Thyroid gland (tissue), 4 donors: ENCODE data around the gene BCL2. TPM values are rescaled to one million over a fixed set of nuclear protein-coding genes. Genes with fewer than 3 reads are reported as not detected.

Experiments used
- DNase-seq, 2 donors: peaks; one replicate each; pipeline ENCODE4 v3.0.0-alpha.2; 2019
- H3K27ac ChIP-seq, 3 donors: fragments of 200-600 bp; sonication (generic); 1 replicate in 2 of 3; 2 replicates in 1 of 3; pipeline ENCODE4 v1.5.1; 2016 to 2019; ENCODE audit warnings: mild to moderate bottlenecking in 1 of 3, moderate library complexity in 1 of 3
- H3K27me3 ChIP-seq: fragments of 200-600 bp; sonication (generic); one replicate; pipeline ENCODE4 v1.5.1; 2019
- H3K36me3 ChIP-seq, 2 donors: fragments of 200-600 bp; sonication (generic); one replicate each; pipeline ENCODE4 v1.5.1; 2016 to 2019
- H3K4me1 ChIP-seq, 2 donors: fragments of 200-600 bp; sonication (generic); one replicate each; pipeline ENCODE4 v1.5.1; 2017 to 2019
- H3K4me3 ChIP-seq, 3 donors: fragments of 200-600 bp; sonication (generic); replicated peaks in 1 of 3; 1 replicate in 2 of 3; 2 replicates in 1 of 3; pipeline ENCODE4 v1.5.1; 2016; ENCODE audit warnings: mild to moderate bottlenecking in 1 of 3
- H3K9me3 ChIP-seq: fragments of 200-600 bp; sonication (generic); one replicate; pipeline ENCODE4 v1.5.1; 2017
- CTCF ChIP-seq, 6 experiments: fragments of 200-600 bp in 3 of 6; fragments of 450-650 bp in 3 of 6; sonication (generic) in 3 of 6; IDR thresholded peaks; one replicate each; pipeline ENCODE4 v1.5.1; 2016 to 2019; ENCODE audit warnings: antibody characterized with exemption in 6 of 6, mild to moderate bottlenecking in 2 of 6, inconsistent platforms in 1 of 6, moderate library complexity in 1 of 6
- POLR2A ChIP-seq, 2 donors: fragments of 450-650 bp; IDR thresholded peaks; one replicate each; pipeline ENCODE4 v1.6.1; 2017; ENCODE audit warnings: antibody characterized with exemption in 2 of 2, mild to moderate bottlenecking in 2 of 2, moderate library complexity in 1 of 2
- WGBS, 2 donors: methylation state at CpG; one replicate each; pipeline ENCODE4 v1.1.5; 2017; 5-methylcytosine and 5-hydroxymethylcytosine counted together
- intact Hi-C: fragments of 100-400 bp; cut with DNase I; formaldehyde crosslinking; loops from one replicate; pipeline ENCODE4 v1.15.1; 2023
- total RNA-seq, 4 donors: library from RNA; depleted of rRNA; stranded (reverse); fragments of >200 nt; gene quantifications; one replicate each; pipeline ENCODE4 v1.2.3, GENCODE V29; 2016

BCL2 gene
- total RNA-seq, 4 donors from 2014 or later: 108 to 163 (median 115) TPM

DNA sequence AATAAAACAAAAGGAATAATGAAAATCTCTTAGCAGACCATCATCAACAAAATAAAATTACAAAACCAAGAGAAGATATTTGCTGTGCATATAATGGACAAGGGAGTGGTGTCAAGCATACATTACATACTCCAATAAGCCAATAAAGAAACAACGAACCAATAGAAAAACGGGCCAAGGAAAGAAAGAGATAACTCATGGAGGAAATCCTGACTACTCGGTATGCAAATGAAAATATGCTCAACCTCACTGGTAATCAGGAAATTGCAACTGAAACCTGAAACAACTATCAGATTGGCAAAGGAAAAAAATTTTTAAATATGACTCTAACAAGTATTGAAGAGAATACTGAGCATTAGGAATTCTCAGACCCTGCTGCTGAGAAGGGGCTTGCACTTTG lies 84.7 kb downstream of the BCL2 start:
- no peak for DNase-seq
- H3K4me3 ChIP-seq: no peak overlapping the region
- no peaks in the 10 kb centered on the region for H3K9me3 ChIP-seq
- no peaks in the 10 kb centered on the region for H3K36me3 ChIP-seq
- H3K27ac ChIP-seq: peak overlapping the region in 2 of 3 donors; percentile 15 to 28
- H3K4me1 ChIP-seq: peaks cover 30 to 42% of the 10 kb centered on the region in 2 donors
- TF ChIP-seq POLR2A (IDR thresholded peaks at IDR 0.05) (no peak), CTCF (IDR thresholded peaks at IDR 0.05) (no peak)
- H3K27me3 ChIP-seq: no peaks in the 10 kb centered on the region
- intact Hi-C loops: no loop called here
- WGBS, 2 donors: 68 to 71% methylated on average over 3 of the region's 3 CpGs

DNA sequence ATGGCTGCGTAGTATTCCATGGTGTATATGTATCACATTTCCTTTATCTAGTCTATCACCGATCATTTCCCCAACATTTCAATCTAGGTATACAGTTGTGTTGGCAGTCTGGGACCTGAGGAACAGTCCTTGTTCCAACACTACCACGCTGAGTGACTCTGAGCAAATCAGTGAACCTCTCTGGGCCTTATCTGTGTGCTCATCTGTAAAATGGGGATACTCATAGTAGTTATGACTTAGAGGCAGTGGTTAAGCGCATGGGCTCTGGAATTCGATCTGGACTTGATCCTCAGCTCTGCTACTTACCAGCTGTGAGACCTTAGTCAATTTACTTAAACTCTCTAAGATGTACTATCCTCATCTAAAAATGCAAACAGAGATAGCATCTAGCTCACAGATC lies 85.1 kb downstream of the BCL2 start:
- intact Hi-C loops: no loop called here
- H3K9me3 ChIP-seq: no peaks in the 10 kb centered on the region
- H3K27me3 ChIP-seq: no peaks in the 10 kb centered on the region
- 93 to 94% methylated on average over 4 to 5 of the region's 5 CpGs for whole genome bisulfite sequencing, 2 donors
- H3K27ac ChIP-seq: peak overlapping the region in 1 of 3 donors; percentile 15
- H3K4me3 ChIP-seq: no peak overlapping the region
- TF ChIP-seq CTCF (IDR thresholded peaks at IDR 0.05) (no peak), POLR2A (IDR thresholded peaks at IDR 0.05) (no peak)
- H3K4me1 ChIP-seq: peaks cover 27 to 38% of the 10 kb centered on the region in 2 donors
- H3K36me3 ChIP-seq: no peaks in the 10 kb centered on the region
- DNase-seq: no peak

GRCh38 chr18:63233334-63233733 lies 86.2 kb downstream of the BCL2 start:
- Histone ChIP-seq H3K27ac (peak overlapping the region in 2 of 3 donors; percentile 2 to 20), H3K4me3 (no peak overlapping the region), H3K27me3 (no peaks in the 10 kb centered on the region), H3K9me3 (no peaks in the 10 kb centered on the region), H3K36me3 (no peaks in the 10 kb centered on the region), H3K4me1 (peaks cover 16 to 27% of the 10 kb centered on the region in 2 donors)
- no peak for TF ChIP-seq POLR2A (IDR thresholded peaks at IDR 0.05)
- no peak for TF ChIP-seq CTCF (IDR thresholded peaks at IDR 0.05)
- 88% methylated on average over 9 of the region's 9 CpGs for WGBS, 2 donors
- no peak for DNase-seq
- intact Hi-C loops: no loop called here

DNA sequence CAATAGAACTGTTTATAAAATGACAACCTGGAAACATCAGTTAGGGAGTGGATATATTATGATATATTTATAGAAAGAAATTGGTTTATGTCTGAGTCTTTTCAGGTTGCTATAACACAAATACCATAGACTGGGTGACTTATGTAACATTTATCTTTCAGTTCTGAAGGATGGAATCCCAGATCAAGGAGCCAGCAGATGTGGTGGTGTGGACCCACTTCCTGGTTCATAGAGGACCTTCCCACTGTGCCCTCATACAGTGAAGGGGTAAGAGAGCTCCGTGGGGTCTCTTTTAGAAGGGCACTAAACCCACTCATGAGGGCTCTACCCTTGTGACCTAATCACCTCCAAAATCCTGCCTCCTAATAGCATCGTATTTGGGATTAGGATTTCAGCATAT lies 86.7 kb downstream of the BCL2 start:
- intact Hi-C loops: no loop called here
- Histone ChIP-seq H3K4me3 (no peak overlapping the region), H3K9me3 (no peaks in the 10 kb centered on the region), H3K36me3 (no peaks in the 10 kb centered on the region), H3K27ac (peak overlapping the region in 1 of 3 donors; percentile 20), H3K27me3 (no peaks in the 10 kb centered on the region), H3K4me1 (peaks cover 12 to 24% of the 10 kb centered on the region in 2 donors)
- no peak for TF ChIP-seq CTCF (IDR thresholded peaks at IDR 0.05)
- TF ChIP-seq POLR2A (IDR thresholded peaks at IDR 0.05): no peak
- no peak for DNase-seq
- 70 to 91% methylated on average over 2 of the region's 2 CpGs for WGBS, 2 donors

GRCh38 chr18:63229971-63230370 lies 89.6 kb downstream of the BCL2 start:
- no peak for TF ChIP-seq POLR2A (IDR thresholded peaks at IDR 0.05)
- no peak for TF ChIP-seq CTCF (IDR thresholded peaks at IDR 0.05)
- H3K4me3 ChIP-seq: peak overlapping the region in 1 of 3 donors; percentile 4
- no peaks in the 10 kb centered on the region for H3K9me3 ChIP-seq
- no peak for DNase-seq
- intact Hi-C loops: no loop called here
- H3K36me3 ChIP-seq: no peaks in the 10 kb centered on the region
- peaks cover 4 to 11% of the 10 kb centered on the region in 2 donors for H3K4me1 ChIP-seq
- H3K27me3 ChIP-seq: no peaks in the 10 kb centered on the region
- peak overlapping the region in 2 of 3 donors; percentile 18 to 33 for H3K27ac ChIP-seq
